HFF-Myc (cell line): ENCODE data around the gene FBXO33.

Experiments
- DNase-seq: peaks from one replicate; pipeline ENCODE4 v3.0.0-alpha.2; 2011; ENCODE audit warnings: low read depth; ENCODE audit errors: extremely low read depth
- H3K4me3 ChIP-seq: replicated peaks from 2 replicates; pipeline ENCODE4 v1.5.1; 2011; ENCODE audit warnings: low read depth, mild to moderate bottlenecking, control low read depth, low read length
- TF ChIP-seq, protein P1 (sequence below): IDR thresholded peaks from 2 replicates; pipeline ENCODE4 v1.5.1; 2012; ENCODE audit warnings: mild to moderate bottlenecking, low read depth, low read length, control low read depth; ENCODE audit errors: missing control alignments

Gene FBXO33

DNA sequence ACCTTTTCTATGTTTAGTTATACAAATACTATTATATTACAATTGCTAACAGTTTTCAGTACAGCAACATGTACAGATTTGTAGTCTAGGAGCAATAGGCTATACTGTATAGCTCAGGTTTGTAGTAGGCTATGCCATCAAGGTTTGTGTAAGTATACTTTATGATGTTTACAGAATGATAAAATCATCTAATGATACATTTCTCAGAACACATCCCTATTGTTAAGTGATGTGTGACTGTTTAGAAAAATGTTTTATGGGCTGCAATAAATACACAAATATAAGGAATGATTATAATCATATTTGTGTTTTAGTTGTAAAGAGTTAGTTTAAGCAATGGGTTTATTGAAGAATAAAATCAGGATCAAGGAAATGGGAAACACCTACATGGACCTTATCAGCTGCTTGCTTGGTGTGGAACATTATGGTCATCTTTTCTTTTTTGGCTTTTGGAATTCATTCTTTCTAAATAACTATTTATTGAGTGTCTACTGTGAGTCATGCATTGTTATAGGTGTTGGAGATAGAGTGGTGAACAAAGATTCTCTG lies 24.5 kb upstream of the FBXO33 start:
- DNase-seq: no peak
- H3K4me3 ChIP-seq: no peak overlapping the region
- TF ChIP-seq, protein P1, sequence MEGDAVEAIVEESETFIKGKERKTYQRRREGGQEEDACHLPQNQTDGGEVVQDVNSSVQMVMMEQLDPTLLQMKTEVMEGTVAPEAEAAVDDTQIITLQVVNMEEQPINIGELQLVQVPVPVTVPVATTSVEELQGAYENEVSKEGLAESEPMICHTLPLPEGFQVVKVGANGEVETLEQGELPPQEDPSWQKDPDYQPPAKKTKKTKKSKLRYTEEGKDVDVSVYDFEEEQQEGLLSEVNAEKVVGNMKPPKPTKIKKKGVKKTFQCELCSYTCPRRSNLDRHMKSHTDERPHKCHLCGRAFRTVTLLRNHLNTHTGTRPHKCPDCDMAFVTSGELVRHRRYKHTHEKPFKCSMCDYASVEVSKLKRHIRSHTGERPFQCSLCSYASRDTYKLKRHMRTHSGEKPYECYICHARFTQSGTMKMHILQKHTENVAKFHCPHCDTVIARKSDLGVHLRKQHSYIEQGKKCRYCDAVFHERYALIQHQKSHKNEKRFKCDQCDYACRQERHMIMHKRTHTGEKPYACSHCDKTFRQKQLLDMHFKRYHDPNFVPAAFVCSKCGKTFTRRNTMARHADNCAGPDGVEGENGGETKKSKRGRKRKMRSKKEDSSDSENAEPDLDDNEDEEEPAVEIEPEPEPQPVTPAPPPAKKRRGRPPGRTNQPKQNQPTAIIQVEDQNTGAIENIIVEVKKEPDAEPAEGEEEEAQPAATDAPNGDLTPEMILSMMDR: no peak

DNA sequence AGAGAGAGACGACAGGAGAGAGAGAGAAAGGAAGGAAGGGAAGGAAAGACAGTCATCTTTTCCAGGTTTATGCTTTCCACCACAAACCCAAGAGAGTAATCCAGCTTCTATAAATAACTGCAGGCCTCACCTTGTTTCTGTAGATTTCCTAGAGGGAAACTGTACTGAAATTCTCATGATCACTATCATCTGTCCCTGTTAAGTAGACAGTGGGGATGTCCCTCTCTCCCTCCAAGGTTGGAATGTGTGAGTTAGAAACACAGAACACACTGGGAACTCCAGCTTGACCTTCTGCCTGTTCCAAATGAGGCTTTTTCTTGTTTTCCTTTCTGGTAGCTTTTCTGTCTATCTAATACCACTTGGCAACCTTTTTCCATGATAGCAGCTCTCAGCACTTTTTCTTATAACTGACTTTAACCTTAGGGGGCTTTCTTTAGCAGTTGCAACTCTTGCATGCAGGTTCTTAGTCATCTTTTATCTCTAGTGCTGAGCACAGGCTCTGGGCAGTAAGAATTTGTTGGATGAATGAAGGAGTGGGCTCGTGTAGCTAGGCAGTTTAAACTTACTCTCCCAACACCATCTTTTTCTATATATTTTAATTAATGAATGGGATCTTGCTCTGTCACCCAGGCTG lies 22.8 kb upstream of the FBXO33 start:
- DNase-seq: no peak
- TF ChIP-seq, protein P1: no peak
- H3K4me3 ChIP-seq: no peak overlapping the region

DNA sequence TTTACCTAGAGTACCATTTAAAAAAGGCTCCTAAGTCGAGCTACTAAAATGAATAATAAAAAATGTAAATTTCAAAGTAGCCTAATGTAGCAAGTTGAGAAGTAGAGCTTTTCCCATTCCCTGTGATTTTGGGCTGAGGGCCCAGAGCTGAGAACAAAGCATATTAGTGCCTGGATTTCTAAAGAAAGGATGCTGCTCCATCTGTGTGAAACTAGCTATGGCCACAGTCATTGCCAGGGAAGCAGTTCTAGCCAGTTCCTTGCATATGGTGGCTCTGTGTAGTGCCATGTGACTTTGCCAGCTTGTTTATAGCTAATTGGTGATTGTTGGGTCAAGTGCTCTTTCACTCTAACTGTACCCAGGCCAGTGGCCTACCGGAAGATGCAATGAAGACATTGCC lies 20.4 kb upstream of the FBXO33 start:
- no peak for DNase-seq
- TF ChIP-seq, protein P1: no peak
- no peak overlapping the region for H3K4me3 ChIP-seq

DNA sequence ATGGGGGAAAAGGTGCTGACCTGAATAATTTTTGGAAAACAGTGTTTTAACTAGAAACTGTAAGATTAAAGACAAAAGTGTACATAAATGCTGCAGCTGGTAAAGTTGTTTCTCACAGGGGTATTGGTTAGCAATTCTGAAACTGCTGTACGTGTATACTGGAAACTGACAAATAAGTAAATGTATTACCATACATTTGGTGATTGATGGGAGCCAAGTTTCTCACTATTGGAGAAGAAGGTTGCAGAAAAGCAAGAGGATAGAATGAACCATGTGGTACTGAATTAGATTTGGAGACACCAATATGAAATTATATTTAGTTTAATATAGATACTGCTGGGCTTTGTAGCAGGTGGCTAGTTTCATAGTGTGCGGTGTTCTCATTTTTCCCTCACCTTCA lies 19.6 kb upstream of the FBXO33 start:
- DNase-seq: no peak
- TF ChIP-seq, protein P1: no peak
- no peak overlapping the region for H3K4me3 ChIP-seq

DNA sequence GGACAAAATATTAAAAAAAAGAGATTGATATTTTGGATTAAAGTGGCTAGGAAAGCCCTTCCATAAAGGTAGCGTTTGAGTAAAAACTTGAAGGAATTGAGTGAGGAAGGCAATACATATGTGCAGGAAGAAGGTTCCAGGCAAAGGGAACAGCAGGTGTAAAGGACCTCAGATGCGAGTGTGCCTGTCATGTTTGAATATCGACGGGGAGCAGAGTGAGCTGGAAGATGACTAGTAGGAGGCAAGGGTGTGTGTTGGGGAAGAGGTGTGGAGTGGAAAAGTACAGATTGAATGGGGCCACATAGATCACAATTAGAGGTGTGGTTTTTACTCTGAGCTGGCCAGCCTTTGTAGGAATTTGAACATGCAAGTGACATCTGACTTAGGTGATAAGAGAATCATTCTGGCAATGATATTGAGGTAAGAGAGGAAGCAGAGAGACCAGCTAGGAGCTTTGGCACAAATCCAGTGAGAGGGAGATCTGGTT lies 15.0 kb upstream of the FBXO33 start:
- no peak for DNase-seq
- no peak overlapping the region for H3K4me3 ChIP-seq
- TF ChIP-seq, protein P1: no peak

DNA sequence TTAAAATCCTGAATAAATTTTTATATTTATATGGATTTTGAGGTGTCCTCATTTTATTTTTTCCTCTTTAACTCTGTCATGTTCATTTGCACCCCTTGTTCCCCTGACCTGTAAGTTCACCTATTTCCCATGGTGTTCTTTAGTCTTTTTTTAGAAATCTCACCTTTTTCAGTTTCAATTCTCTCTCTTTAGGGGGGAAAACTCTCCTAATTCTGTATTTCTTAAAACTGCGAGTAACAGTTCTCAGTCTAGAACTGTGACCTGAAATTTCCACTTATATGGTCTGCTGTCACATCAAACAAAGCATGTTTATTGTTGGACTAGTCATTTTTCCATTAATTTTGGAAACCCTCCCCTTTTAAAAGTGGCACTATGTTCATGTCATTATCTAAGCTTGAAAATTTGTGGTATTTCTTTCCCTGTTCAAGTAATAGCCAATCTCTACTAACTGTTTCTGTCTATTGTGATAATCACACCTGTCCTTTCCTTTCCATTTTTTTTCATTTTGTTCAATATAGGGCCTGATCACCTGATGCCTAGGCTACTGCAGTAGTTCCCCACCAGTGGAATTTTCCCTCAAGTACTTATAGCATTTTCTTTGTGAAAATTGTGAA lies 14.0 kb upstream of the FBXO33 start:
- DNase-seq: no peak
- TF ChIP-seq, protein P1: no peak
- no peak overlapping the region for H3K4me3 ChIP-seq

DNA sequence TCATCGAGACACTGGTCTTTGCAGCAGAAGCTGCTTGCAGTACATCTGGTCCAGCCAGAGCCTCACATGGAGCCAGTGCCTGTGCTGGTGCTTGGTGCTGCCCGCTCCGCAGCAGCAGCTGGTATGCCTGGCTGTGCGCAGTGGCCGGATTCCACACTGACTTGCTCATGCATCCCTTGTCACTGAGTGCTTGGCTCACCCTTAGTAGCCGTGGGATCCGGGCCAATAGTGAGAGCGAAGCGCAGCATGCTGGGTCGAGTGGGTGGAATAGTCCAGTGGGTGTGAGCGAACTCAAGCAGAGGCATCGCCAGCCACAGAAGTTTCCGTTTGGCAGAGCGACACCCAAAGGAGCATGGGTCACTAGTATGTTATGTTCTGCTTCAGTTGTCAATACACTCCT lies 10.1 kb upstream of the FBXO33 start:
- no peak overlapping the region for H3K4me3 ChIP-seq
- DNase-seq: no peak
- TF ChIP-seq, protein P1: no peak
